Activated CD8-positive, alpha-beta T cell treated with anti-CD3 and anti-CD28 coated beads for 36 hours (primary cell): ENCODE measurements around the gene CYS1. TPM values are rescaled to one million over a fixed set of nuclear protein-coding genes. Genes with fewer than 3 reads are reported as not detected.
A peak's percentile ranks its signal among the peaks of the same experiment; 100 is the strongest.

Experiments
- ATAC-seq: fragments of 200-7000 bp; cut with Tn5 transposase; one replicate; pipeline ENCODE4 v1.10.0; 2021; ENCODE audit warnings: mild to moderate bottlenecking, moderate library complexity
- CTCF ChIA-PET: fragments of 350-600 bp; sonication (Branson Sonifier 250); formaldehyde crosslinking; loops from one replicate; lab custom pipeline; 2021; ENCODE audit warnings: antibody characterized with exemption; lab: Charles Lee
- POLR2A ChIA-PET: fragments of 350-600 bp; sonication (Branson Sonifier 250); formaldehyde crosslinking; loops from one replicate; lab custom pipeline; 2021; ENCODE audit warnings: antibody characterized with exemption; lab: Charles Lee
- DNase-seq: peaks from one replicate; pipeline ENCODE4 v3.0.0-alpha.2; 2020
- H3K27ac Mint-ChIP-seq: one replicate; pipeline ENCODE4 v1.8.0; 2021; ENCODE audit warnings: mild to moderate bottlenecking, mixed read lengths
- H3K27me3 Mint-ChIP-seq: one replicate; pipeline ENCODE4 v1.8.0; 2021; ENCODE audit warnings: mixed read lengths
- H3K36me3 Mint-ChIP-seq: one replicate; pipeline ENCODE4 v1.8.0; 2021; ENCODE audit warnings: low read depth, mixed read lengths
- H3K4me1 Mint-ChIP-seq: one replicate; pipeline ENCODE4 v1.8.0; 2021; ENCODE audit warnings: low read depth, mixed read lengths
- H3K4me3 Mint-ChIP-seq: one replicate; pipeline ENCODE4 v1.8.0; 2021; ENCODE audit warnings: mild to moderate bottlenecking, moderate library complexity, mixed read lengths
- H3K9me3 Mint-ChIP-seq: one replicate; pipeline ENCODE4 v1.8.0; 2021; ENCODE audit warnings: mixed read lengths
- CTCF ChIP-seq: fragments of 200-600 bp; IDR thresholded peaks from one replicate; pipeline ENCODE4 v1.8.0; 2022; ENCODE audit warnings: antibody characterized with exemption, mild to moderate bottlenecking
- intact Hi-C: fragments of 100-400 bp; cut with micrococcal nuclease; formaldehyde crosslinking; loops from one replicate; pipeline ENCODE4 v1.10.0; 2022
- total RNA-seq, 2 experiments: library from RNA; stranded (reverse); gene quantifications; one replicate each; pipeline ENCODE4 v1.2.3, GENCODE V29; 2021

CYS1 gene
- total RNA-seq, 2 experiments from 2014 or later, result 0.11 to 0.32 TPM

- Mint-ChIP-seq H3K27ac (no peak overlapping the region), H3K36me3 (peaks cover 4% of the 10 kb centered on the region), H3K9me3 (no peaks in the 10 kb centered on the region), H3K4me3 (no peak overlapping the region), H3K4me1 (peaks cover 6% of the 10 kb centered on the region), H3K27me3 (peaks cover 2% of the 10 kb centered on the region)
- CTCF ChIA-PET, result interaction anchor here (2.0 to 6.1 kb wide), 4 partner anchors 10 to 74 kb away, joined by 9 to 37 read pairs (median 19); no protein-coding TSS in a partner anchor
- no peak for TF ChIP-seq CTCF
- intact Hi-C loops, result no loop called here
- no peak for DNase-seq
- ATAC-seq, result no peak
- POLR2A ChIA-PET, result no interaction called here
Measured at GRCh38 chr2:10058251-10059015, 21.8 kb downstream of the CYS1 start.

GRCh38 chr2:10057231-10058107 is 22.7 kb downstream of the CYS1 start:
- Mint-ChIP-seq H3K36me3 (peaks cover 8% of the 10 kb centered on the region), H3K9me3 (no peaks in the 10 kb centered on the region), H3K4me1 (peaks cover 6% of the 10 kb centered on the region), H3K27ac (no peak overlapping the region), H3K27me3 (peaks cover 2% of the 10 kb centered on the region), H3K4me3 (no peak overlapping the region)
- TF ChIP-seq CTCF, result no peak
- CTCF ChIA-PET, result interaction anchor here (0.9 to 6.1 kb wide), 7 partner anchors 9 to 377 kb away, joined by 3 to 37 read pairs (median 9); no protein-coding TSS in a partner anchor
- POLR2A ChIA-PET, result interaction anchor here (0.6 to 1.2 kb wide), 3 partner anchors 11 to 146 kb away, joined by 3 read pairs; no protein-coding TSS in a partner anchor
- DNase-seq (peak; percentile 65), ATAC-seq (peak; percentile 67)
- intact Hi-C loops, result no loop called here

- peaks cover 6% of the 10 kb centered on the region for H3K4me1 Mint-ChIP-seq
- DNase-seq, result no peak
- H3K4me3 Mint-ChIP-seq, result no peak overlapping the region
- TF ChIP-seq CTCF, result no peak
- intact Hi-C loops, result no loop called here
- ChIA-PET POLR2A (interaction anchor here (0.8 to 1.2 kb wide), 2 partner anchors 10 to 12 kb away, joined by 3 read pairs; no protein-coding TSS in a partner anchor), CTCF (interaction anchor here (2.0 to 6.1 kb wide), 4 partner anchors 8 to 72 kb away, joined by 9 to 37 read pairs (median 19); no protein-coding TSS in a partner anchor)
- peaks cover 13% of the 10 kb centered on the region for H3K36me3 Mint-ChIP-seq
- no peaks in the 10 kb centered on the region for H3K9me3 Mint-ChIP-seq
- ATAC-seq, result no peak
- peaks cover 2% of the 10 kb centered on the region for H3K27me3 Mint-ChIP-seq
- H3K27ac Mint-ChIP-seq, result no peak overlapping the region
Measured at GRCh38 chr2:10056439-10056838, 23.8 kb downstream of the CYS1 start.

GRCh38 chr2:10054976-10055375 is 25.2 kb downstream of the CYS1 start:
- intact Hi-C loops, result no loop called here
- Mint-ChIP-seq H3K36me3 (peaks cover 13% of the 10 kb centered on the region), H3K4me1 (peaks cover 6% of the 10 kb centered on the region), H3K27me3 (peaks cover 2% of the 10 kb centered on the region), H3K4me3 (no peak overlapping the region), H3K27ac (no peak overlapping the region), H3K9me3 (no peaks in the 10 kb centered on the region)
- no peak for TF ChIP-seq CTCF
- POLR2A ChIA-PET, result no interaction called here
- DNase-seq (no peak), ATAC-seq (no peak)
- CTCF ChIA-PET, result interaction anchor here (1.9 kb wide), 1 partner anchor 17 kb away, joined by 5 read pairs; no protein-coding TSS in a partner anchor
